T-helper 1 cell (primary cell): ENCODE results near the gene TMA7.
"Not testable (repeated sequence)": the region's sequence is repeated elsewhere in the genome, so short reads cannot be mapped to it uniquely, and the experiment has no call there.

Experiments used
- DNase-seq, 5 donors: peaks; one replicate each; pipeline ENCODE4 v3.0.0-alpha.2; 2012 to 2020
- total RNA-seq, 4 donors: gene quantifications; one replicate each; lab custom pipeline; 2026; lab: John Stamatoyannopoulos, UW

TMA7 gene
- 81.6 to 96.0 (median 92.2) reads per million in 4 donors for total RNA-seq

DNA sequence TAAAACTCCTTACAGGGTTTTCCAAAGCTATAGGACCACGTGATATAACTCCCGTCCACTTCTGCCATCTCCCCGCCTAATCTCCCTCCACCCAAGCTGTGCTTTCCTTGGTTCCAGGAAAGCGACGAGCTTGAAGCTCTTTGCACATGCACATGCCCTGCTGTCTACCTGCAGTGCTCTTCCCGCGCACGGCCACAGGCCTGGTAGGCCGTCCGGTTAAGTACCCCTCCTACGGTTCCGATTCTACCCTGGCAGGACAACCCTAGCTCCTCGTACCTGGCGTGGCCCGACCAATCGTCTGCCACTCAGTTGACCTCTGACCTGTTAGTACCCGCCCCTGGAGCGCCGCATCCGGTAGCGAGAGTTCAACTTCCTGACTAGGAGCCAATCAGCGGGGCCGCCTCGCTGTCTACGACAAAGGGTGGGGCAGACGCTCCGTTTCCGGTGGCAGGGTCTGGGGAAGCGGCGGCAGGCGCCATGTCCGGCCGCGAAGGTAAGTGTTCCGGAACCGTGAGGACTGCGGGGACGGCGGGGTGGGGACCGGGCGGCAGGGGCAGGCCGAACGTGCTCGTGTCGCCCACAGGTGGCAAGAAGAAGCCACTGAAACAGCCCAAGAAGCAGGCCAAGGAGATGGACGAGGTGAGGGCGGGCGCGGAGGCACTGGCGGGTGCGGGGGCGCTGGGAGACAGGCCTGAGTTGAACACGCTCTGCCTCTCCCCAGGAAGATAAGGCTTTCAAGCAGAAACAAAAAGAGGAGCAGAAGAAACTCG, at the start of gene TMA7, which contains the start of gene CCDC51:
Gene TMA7 (plus strand): TSS at position 438 of the 770 bp plus-strand sequence. CDS start 40 bp downstream, at position 478.
Gene CCDC51 (minus strand): TSS at position 300 of the 770 bp plus-strand sequence. CDS start 4,991 bp downstream, outside the sequence.
- peak; percentile 96 to 98 (median 97) for DNase-seq

DNA sequence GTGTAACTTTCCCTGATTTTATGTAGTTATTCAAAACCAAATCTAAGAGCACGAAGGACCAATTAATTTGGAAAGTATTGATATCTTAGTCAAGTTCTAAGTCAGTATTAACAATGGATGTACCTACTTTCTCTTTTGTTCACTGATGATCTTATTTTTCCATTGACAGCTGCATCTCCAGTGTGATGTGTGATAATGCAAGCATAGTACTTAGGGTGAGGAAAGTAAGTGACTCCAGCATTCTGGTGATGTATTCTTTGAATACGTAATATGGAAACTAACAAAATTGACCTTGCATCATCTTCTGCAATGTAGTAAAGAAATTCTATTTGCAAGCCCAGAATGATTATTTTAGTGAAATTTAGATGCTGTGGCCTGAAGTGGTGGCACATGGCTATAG, 45.7 kb upstream of the TMA7 start:
- DNase-seq: no peak

DNA sequence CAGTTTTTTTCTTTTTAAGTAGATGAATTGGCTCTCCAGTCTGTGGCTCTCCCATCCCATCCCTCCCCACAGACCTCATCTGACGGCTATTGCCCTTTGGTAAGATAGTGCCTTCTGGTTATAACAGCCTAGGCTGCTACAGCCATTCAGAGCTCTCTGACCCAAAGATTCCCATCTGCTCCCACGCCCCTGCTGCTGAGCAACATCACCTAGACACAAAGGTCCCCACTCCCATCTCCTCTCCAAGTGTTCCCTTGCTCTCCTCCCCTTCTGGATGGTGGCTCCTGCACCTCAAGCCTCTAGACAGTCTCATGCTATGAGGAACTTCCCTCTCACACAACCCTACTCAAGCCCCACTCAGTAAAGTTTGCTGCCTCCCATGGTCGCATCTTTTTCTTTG, 44.3 kb upstream of the TMA7 start:
- DNase-seq: no peak

DNA sequence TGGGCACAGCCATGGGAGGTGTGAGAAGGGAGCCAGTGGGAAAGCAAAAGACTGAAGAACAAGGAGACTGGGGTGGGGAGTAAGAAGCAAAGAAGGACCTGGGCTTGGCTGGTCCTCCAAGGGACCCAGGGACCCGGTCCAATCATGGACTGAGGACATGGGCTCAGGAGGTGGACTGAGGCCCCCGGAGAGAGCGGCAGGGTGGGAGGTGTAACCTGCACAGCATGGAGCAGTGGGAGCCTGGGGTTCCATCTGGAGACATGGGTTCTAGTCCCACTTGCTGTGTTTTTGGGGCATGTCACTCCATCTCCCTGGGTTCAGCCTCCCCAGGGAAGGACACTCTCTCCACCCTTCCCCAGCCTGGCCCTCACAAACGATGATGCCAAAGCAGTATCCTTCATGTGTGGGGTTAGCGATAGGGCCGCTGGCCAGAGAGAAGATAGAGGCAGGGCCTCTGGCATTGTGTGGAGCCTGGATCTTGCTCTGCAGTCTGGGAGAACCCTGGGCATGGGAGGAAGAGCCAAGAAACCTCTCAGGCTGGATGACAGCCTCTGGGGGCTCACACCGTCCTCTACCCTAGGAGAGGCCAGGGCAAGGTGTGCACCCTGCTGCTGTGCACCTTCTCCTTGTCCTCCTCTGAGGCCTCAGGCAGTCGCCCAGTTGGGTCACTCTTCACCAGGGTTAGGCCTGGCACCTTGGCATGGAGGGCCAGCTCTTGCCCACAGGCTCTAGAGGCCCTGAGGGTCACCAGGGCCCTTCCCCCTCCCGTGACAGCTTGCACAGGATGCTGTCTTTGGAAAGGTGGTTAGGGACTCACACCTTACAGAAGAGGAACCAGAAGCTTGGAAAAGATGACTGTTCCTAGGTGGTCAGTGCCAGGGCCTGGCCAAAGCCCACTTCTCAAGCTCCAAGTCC, 42.0 kb upstream of the TMA7 start:
- DNase-seq: no peak

DNA sequence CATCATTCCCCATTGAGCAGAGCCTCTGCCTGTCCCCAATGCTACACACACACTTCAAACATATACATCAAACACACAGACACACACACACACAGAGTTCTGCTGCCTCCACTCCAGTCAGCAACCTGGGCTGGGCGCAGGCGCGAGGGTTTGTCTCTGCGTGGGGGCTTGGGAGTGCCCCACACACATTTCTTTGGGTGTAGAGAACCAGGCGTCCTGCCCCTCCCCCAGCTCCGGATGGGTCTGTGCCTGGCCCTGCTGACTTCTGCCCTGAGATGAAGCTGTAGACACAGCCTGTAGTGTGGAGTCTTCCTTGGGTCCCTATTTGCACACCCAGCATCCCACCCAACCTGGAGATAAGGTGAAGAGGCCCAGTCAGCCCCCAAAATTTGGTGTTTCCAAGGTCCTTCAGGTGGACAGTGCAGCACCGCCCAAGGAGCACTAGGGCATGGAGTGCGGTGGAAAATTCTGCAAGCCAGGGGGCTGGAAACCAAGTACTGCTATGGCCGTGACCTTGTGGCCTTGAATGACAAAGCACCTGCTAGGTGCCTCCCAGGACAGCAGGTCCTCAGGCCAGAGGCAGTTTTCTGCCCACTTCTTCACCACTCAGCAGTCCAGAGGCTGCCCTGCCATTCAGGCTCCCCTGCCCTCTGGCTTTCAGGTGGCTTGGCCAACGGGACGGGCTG, 41.2 kb upstream of the TMA7 start:
- no peak for DNase-seq

DNA sequence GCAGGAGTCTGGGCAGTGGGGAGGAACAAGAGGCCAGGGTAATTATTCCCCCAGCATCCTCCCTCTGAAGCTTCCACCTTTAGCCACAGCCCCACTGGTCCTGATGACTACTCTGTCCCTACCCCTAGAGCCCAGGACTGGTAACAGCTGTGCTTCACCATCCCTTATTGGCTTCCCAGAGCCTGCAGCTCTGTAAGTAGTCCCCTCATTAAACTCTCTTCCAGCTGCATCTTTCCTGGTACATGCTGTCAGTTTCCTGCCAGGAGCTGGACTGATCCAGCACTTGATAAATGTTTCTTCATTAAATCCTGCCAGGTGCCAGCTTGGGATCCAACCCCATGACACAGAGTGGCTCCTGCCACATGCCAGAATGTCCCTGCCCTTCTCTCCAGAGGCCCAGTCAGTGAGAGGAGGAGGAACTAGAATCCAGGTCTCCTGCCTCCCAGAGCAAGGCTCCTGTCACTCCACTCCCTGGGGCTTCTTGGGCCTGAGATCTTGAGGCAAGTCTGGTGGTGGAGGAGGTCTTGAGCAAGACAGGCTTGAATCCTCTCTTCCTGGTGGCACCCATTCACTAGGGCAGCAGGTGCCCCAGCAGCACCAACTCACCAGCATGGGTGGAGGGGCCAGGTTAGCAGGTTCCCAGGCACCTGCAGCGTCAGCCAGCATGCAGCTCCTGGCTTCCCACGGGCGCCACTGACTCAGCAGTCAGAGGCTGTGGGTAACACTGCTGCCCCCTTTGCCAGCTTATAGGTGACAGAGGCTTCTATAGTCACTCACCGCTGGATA, 40.5 kb upstream of the TMA7 start:
- DNase-seq: no peak

DNA sequence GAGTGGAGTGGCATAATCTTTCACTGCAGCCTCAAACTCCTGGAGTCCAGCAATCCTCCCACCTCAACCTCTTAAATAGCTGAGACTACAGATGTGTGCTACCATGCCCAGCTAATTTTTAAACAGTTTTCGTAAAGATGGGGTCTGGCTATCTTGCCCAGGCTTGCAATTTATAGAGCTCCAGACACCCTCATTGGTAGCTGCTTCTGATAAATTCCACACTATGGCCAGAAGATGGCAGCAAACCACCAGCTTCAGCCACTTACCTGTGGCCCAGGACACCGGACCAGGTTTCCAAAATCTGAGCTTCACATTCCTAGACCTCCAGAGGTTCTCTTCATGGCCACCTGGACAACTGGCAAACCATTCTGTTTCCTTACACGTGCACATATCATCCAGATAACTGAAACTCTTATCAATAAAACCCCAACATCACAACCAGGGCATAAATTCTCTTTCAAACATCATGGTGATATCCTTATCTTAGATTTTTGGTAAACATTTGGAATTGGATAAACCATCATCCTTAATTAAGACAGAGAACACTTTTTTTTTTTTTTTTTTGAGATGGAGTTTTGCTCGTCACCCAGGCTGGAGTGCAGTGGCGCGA, 39.1 kb upstream of the TMA7 start:
- DNase-seq: peak in 4 of 5 donors; percentile 50 to 66 (median 58)

DNA sequence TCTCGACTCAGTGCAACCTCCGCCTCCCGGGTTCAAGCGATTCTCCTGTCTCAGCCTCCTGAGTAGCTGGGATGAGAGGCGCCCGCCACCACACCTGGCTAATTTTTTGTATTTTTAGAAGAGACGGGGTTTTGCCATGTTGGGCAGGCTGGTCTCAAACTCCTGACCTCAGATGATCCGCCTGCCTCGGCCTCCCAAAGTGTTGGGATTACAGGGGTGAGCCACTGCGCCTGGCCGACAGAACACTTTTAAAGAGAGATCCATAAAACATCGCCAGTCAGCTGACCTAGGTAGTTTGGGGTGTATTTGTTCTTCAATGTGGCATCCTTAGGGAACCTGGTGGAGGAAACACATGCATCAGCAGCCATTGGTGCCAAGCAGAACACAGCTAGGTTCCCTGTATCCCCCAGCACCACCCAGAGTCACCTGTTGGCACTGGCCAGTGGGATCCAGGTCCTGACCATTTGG, 38.6 kb upstream of the TMA7 start:
- not testable (repeated sequence) for DNase-seq

DNA sequence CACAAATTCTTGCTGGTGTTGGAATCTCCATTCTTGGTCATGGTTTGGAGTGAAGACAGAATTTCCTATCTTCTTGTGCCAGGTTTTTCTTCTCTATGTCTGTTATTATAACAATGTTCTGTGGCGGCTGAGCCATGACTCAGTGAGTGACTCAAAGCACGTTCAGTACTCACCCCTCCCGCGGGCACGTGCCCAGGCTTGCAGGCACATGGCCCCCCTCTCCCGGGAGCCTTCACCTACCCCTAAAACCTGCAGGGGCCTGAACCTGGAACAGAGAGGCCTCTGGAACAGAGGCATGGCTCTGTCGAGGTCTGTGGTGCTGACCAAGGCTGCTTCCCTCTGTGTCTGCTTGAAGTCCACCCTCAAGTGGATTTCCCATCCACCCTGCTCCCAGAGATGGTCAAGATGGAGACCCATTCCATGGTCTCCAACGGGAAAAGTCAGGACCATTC, 37.8 kb upstream of the TMA7 start:
- no peak for DNase-seq

DNA sequence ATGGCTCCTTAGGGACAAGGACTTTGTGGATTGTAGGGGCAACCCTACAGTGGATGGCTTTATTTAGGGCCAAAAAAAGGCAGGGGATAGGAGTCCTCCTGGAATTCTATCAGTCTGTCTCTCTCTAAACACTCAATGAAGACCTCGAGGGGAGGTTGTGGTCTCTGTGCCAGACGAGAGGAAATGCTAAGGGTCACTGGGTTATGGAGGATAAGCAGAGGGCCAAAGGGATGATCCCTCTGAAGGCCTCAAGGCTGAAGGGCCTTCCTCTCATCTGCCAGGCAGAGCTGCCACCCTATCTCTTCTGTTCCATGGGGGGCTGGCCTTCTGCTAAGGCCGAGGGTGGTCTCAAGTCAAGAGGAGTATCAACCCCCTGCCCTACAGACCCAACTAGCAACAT, 37.1 kb upstream of the TMA7 start:
- DNase-seq: no peak

DNA sequence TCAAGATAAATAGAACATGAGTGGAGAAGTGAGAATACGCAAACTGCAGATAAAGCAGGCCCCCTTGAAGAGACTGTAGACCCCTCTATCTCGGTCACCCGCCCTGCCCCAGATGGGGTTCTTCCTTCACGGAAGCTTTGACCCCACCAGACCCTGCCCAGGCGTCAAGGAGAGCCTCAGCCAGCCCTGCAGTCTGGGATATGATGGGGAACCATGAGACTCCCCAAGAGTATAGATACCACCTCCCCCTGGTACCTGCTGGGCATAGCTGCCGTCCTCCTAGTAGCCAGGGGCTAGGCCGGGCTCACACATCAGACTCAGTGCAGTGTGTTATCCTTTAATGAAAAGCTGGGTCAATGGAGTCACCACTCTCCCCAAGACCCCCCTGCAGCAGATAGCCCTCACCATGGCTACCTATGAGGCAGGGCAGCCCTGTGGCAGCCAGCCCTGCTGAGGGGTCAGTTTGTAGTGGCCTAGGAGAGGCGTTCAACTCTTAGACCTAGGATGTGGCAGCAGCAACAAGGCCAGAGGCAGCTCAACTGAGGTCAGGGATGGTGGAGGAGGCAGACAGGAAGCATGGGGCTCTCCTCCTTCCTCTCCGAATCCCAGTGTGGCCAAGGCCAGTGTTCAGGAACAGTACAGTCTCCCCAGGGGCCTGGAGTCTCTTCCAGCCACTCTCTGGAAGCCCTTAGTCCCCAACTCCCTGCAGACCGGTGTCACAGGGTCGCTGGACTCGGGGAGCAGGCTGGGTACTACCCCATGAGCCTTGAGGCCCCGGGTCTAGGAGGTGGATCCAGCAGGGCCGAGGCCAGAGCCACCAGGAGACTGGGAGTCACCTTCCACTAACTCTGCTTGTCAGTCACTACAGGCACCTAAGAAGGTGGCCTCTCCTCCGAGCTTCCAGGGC, 36.3 kb upstream of the TMA7 start:
- no peak for DNase-seq

DNA sequence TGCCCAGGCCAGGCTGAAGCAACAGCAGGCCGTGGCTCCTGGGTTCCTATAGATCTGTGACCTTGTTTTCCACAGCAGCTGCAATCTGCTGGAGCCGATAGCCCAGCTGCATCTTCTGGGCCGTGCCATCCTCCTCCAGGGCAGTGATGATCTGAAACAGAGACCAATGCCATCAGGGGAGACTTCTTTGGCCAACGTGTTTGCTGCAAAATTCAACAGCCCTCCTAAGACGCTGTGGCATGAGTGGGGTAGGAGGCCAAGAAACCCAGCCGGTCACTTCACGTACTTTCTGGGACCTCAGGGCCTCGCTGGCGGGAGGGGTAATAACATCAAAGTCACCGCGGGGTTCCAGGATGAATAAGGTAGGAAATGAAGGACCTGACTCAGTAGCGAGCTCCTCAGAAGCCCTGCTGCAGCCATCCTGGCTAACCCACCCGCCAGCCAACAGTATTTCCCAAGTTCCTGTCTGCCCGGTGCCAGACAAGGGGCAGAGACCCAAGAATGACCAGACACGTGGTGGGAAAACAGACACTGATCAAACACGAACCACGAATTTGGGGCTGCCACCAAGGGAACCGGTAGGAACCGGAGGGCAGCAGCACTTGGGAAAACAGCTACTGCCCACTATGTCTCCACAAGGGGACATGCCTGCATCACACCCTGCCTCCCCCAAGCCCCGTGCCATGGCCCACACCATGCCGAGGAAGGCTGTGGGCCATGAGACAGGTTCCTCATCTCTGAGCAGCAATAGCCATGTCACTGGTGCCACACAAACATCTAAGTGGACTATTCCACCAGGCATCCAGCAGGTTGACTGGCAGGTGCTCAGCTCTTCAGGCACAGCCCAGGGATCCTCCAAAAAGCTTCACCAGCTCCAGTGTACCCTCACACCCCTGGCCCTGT, 35.4 kb upstream of the TMA7 start:
- no peak for DNase-seq

DNA sequence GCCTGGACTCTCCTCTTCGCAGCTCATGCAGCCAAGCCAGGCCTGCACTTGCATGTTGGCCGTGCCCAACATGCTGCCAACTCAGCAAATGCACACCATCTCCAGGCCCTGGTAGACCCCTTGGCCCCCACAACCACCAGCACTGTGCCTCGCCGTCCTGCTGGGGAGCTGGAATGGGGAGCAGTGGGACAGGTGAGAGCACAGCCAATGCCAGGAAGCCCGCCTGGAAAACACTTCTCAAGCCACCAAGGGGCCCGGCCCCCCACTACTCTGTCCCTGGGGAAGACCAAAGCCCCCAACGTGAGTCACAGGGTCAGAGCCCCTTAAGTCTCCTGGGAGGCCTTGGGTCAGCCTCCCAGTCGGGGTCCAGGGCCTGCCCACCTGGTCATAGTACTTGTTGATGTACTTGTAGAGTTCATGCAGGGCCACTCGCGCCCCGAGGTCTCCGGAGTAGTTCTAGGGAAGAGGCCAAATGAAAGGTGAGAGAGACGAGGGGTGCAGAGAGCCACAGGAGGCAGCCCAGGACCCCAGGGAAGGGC, 34.6 kb upstream of the TMA7 start:
- peak in 1 of 5 donors; percentile 8 for DNase-seq

DNA sequence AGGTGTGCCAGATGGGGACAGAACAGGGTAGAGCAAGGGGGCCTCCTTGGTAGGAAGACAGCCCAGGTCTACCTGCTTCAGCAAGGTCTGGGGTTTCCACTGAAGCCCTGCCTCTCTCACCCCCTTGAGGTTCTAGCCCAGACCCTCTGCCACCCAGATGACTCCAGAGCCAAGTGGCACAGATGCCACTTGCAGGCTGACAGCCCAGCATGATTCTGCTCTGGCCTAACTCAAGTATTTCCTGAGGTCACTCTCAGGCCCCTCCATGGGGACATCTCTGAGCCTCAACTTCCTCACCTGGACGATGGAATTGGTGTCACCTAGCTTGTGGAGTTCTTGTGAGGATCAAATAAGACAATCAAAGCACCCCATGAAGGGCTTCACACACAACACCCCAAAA, 34.1 kb upstream of the TMA7 start:
- DNase-seq: no peak

DNA sequence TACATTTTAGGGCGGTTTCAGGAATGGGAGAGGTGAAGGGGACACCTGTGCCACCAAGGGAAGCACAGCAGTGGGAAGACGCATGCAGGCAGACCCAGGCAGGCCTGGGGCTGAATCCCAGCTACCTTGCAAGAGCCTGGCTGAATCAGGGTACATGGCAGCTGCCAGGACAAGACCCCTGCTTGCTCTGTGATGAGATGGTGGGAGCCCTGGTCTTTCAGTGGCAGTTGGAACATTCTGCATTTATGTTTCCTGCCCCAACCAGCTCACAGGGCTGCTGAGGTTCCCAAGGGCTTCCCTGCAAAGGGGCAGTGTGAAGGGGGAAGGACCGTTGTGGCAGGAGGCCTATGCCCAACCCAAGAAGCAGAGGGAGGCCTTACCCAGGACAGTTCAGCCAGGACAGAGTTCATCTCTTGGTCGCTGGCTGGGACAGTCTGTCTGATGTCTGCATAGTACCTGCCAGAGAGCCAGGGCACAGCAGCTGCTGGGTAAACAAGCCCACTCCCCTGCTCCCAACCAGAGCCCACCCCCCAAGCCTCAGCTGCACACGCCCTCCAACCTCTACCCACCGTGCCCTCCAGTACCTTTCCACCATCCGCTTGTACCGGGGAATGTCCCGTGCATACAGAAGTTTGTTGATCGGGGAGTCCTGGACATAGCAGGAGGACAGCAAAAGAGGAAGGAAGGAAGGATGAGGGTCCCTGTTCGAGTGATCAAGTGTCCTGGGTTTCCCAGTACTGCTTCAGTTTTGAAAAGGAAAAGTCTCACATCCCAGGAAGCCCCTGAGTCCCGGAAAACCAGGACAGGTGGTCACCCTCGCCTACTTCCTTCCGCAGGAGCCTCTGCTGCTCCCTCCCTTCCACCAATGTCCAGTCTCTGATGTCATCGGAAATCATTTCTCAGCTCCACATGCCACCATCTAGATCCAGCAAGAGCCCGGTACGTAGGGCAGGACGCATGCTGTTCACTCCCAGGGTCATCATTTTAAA, 33.3 kb upstream of the TMA7 start:
- no peak for DNase-seq

DNA sequence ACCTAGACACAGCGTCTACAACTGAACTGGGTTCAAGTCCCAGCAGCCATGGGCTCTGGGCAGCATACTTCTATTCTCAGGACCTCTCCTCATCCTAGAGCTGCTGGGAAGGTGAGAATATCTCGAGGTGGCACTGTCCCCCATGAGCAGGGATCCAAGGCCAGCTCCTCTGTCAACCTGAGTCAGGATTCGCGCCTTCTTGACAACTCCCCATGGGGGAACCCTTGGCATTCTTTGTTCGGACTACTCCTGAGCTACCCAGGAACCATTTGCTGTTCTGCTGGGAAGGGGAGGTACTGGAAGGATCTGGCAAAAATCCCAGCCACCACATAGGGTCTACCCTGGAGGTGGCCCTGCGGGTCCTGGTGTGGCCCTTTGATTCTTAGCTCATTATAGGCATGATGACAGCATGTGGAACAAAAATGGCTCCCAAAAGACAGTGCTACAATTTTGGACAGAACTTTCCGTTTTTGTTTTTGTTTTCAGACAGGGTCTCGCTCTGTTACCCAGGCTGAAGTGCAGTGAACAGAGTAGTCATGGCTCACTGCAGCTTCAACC, 32.4 kb upstream of the TMA7 start:
- no peak for DNase-seq

DNA sequence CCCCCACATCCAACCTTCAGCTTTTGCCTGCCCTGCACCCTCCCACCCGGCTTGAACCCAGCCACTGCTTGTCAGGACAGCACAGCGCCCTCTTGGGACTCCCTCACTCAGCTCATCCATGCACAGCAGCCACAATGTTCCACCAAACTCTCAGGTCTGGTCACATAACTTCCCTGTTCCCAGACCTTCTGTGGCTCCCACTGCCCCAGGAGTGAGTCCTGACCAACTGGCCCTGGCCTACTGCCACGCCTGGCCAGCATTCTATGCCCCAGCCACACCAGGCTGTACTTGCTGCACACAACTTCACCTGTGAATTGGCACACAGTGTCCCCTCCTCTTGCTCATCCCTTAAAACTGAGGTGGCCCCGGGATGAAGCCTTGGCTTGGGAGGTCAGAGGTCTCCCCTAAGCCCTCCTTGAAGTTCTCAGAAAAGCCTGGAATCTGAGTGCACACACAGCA, 31.2 kb upstream of the TMA7 start:
- DNase-seq: no peak
